GM21576 (cell line): ENCODE data around the gene MMP25.

Source experiments
- ATAC-seq: cut with Tn5 transposase; IDR thresholded peaks from one replicate; pipeline ENCODE4 v1.9.1; 2021; ENCODE audit warnings: mild to moderate bottlenecking, moderate library complexity; ENCODE audit not compliant: unreplicated experiment

The MMP25 gene

DNA sequence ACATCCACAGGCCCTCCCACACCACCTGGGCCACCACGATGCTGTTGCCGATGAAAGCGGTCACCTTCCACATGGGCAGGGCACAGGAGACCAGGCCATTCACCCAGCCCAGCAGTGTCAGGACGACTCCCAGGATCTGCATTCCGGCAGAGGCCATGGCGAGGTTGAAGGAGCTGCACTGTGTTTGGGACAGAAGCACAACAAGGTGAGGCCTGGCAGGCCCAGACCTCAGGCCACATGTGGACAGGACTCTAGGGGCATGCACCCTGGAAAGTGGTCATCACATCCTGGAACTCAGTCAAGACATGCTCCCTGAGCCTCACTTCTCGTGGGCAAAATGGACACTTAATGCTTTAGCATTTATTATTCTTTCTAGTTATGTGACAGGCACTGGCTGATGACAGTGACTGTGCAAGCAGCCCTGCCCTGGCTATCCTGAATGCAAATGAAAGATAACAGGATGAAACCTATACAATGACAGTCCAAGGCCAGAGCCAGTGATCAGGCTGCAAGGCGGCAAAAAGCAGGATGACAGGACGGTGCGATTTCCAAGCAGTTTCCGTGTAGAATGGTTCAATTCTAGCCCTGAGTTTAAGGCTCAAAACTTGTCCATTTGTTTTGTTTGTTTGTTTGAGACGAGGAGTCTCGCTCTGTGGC is 30.4 kb upstream of the MMP25 start:
- ATAC-seq, result no peak

- ATAC-seq, result no peak
Observed at GRCh38 chr16:3017344-3017743, 29.0 kb upstream of the MMP25 start.

DNA sequence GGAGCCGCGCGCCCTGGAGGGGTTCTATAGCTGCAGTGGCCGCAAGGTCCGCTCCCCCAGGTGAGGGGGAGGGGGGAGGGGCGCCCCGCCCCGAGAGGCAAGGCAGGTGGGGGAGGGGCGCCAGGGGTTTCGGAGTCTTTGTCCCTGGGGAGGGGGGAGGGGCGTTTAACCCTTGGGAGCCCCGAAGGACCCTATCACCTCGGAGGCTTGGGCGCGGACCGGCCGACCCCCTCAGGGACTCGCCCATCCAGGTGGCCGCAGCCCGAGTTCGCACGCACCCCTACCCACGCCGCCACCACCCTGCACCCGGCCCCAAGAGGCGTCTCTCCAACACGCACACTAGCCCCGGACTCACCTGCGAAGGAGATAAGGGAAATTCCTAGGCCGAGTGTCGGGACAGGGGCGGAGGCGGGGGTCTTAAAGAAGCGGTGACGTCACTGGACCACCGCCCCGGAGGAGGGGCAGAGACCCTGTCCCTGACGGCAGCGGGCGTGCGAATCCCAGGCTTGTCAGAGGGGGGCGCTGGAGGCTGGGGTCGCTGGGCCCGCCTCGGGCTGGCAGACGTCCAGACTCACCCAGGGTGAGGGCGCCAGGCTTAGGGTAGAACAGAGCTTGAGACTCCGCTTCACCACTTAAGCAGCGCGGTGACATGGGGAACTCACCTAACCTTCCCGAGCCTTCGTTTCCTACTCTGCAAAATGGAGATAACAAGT is 28.4 kb upstream of the MMP25 start, which contains the start of gene CLDN6:
Gene CLDN6, minus strand, starts transcription at position 390 of the 713 bp plus-strand sequence. CDS start 2,162 bp downstream, outside the sequence.
- ATAC-seq, result no peak

DNA sequence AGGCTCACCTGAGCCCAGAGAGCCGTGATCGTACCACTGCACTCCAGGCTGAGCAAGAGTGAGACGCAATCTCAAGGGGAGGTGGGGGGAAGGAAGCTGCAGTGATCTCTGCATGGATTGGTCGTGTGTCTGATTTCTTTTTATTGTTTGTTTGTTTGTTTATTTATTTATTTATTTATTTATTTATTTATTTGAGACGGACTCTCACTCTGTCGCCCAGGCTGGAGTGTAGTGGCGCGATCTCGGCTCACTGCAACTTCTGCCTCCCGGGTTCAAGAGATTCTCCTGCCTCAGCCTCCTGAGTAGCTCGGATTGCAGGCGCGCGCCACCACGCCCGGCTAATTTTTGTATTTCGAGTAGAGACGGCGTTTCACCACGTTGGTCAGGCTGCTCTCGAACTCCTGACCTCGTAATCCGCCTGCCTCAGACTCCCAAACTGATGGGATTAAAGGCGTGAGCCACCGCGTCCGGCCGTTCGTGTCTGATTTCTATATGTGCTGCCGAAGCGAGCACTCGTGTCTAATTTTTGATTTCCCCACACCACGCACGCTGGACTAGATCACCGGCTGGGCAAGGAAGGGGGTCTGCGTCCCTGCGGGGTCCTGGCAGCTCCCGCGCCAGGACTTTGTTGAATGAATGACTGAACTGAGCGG is 26.6 kb upstream of the MMP25 start:
- no peak for ATAC-seq

- ATAC-seq, result no peak
Observed at GRCh38 chr16:3020247-3020603, 26.1 kb upstream of the MMP25 start, which contains the start of gene TNFRSF12A. TSS of gene TNFRSF12A (plus strand) at chr16:3020368. CDS start at chr16:3020398, 30 bp downstream.

- ATAC-seq, result no peak
Observed at GRCh38 chr16:3020604-3021448, 25.5 kb upstream of the MMP25 start.

DNA sequence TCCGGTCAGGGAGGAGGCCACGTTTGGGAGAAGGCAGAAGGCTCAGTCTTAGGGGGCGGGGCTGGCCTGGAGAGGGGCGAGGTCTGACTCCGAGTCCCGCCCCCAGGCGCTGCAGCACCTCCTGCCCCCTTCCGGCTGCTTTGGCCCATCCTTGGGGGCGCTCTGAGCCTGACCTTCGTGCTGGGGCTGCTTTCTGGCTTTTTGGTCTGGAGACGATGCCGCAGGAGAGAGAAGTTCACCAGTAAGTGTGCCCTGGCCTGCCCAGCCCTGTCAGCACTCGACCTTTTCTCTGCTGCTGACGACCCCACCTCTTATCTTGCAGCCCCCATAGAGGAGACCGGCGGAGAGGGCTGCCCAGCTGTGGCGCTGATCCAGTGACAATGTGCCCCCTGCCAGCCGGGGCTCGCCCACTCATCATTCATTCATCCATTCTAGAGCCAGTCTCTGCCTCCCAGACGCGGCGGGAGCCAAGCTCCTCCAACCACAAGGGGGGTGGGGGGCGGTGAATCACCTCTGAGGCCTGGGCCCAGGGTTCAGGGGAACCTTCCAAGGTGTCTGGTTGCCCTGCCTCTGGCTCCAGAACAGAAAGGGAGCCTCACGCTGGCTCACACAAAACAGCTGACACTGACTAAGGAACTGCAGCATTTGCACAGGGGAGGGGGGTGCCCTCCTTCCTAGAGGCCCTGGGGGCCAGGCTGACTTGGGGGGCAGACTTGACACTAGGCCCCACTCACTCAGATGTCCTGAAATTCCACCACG is 24.7 kb upstream of the MMP25 start:
- no peak for ATAC-seq

DNA sequence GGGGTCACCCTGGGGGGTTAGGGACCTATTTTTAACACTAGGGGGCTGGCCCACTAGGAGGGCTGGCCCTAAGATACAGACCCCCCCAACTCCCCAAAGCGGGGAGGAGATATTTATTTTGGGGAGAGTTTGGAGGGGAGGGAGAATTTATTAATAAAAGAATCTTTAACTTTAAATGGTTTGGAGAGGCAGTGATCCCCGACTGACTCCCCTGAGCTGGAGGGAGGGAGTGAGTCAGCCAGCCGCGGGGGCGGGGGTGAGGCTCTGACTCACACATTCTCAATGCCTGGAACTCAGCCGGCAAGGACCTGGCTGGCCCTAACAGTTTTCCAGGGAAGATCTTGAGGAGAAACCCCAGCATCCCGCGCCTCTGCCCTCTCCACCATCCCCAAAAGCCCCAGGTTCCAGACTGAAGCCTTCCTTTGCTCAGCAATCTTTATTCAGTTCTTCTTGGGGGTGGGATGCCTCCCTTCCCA is 24.1 kb upstream of the MMP25 start:
- no peak for ATAC-seq

- no peak for ATAC-seq
Observed at GRCh38 chr16:3022684-3023414, 23.5 kb upstream of the MMP25 start.

DNA sequence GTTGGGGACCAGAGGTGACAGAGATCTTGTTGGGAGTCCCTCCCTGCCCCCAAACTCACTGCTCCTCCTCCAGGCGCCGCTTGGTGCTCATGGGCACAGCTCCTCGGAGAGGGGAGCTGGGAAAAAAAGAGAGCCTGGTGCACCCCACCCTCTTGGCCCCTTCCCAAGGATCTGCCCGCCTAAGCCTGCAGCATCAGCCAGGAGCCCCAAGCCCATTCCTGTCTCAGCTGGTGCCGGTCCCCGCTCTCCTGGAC is 23.0 kb upstream of the MMP25 start:
- ATAC-seq, result no peak

DNA sequence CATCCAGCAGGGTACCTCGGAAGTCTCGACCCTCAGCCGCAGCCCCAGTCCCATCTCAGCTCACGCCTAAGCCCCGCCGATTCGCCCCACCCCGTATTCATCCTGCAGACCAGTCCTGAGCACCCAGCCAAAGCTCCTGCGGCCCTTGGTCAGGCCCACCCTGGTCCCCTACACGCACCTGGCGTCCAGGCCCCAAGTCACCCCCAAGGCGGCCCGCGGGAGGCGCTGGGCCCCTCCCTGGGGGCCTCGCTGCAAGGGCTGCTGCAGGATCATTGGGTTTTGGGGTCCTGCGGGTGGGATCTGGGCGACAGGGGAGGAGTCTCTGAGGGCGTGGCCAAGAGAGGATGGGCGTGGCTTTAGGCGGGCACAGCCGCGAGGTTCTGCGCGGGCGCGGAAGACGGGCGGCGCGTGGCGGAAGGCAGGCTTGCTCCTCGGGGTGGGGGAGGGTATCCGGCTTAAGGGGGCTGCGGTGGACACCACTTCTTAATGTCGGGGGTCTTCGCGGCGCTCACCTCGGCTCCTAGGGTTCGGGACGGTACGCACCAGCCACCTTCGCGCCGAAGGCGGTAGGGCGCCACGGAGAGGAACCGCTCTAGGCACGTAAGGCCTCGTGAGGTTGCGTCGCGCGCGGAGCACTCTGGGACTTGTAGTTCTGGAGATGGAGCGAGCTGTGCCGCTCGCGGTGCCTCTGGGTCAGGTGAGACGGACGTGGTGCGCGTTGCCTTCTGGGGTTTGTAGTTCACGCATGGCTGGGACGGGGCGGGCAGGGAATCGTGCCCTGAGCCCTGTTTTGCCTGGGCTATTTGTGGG is 22.5 kb upstream of the MMP25 start, which contains the start of the genes HCFC1R1 and THOC6:
Gene HCFC1R1, minus strand, starts transcription at position 274 of the 810 bp plus-strand sequence. Its CDS starts 1 bp downstream, at position 273.
Gene THOC6, plus strand, starts transcription at position 367 of the 810 bp plus-strand sequence. Its CDS starts 292 bp downstream, at position 659.
- peak; percentile 71 for ATAC-seq

- no peak for ATAC-seq
Observed at GRCh38 chr16:3025032-3026002, 21.0 kb upstream of the MMP25 start.

DNA sequence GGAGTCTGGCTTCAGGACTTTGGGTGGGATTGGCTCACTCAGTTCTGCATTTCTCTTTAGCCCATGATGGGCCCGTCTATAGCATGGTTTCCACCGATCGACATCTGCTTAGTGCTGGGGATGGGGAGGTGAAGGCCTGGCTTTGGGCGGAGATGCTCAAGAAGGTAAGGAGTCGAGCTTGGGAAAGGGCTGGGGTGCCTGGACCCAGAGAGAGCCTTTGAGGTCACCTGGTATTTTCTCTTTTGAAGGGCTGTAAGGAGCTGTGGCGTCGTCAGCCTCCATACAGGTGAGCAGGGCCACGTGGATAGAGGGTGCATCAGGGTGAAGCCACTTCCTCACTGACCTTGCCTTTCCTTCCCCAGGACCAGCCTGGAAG is 20.4 kb upstream of the MMP25 start:
- ATAC-seq, result no peak

DNA sequence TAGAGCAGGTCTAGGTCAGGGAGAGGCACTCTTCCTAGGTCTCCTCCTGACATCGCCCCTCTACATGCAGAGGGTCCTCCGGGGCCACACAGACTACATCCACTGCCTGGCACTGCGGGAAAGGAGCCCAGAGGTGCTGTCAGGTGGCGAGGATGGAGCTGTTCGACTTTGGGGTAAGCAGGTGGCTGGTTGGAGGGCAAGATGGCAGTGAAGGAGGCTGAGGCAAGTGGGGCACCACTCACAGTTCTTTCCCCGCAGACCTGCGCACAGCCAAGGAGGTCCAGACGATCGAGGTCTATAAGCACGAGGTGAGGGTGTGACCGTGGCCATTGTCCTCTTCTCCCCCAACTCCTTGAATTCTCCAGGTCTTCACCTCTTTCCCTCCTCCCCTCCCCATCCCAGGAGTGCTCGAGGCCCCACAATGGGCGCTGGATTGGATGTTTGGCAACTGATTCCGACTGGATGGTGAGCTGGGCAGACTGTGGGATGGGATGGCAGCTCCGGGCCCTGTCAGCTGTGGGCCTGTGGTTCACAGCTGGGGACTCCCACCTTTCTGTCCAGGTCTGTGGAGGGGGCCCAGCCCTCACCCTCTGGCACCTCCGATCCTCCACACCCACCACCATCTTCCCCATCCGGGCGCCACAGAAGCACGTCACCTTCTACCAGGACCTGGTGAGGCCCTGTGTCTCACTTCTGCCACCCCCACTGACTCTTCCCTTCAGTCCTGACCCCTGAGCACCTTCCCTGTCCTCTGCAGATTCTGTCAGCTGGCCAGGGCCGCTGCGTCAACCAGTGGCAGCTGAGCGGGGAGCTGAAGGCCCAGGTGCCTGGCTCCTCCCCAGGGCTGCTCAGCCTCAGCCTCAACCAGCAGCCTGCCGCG is 19.5 kb upstream of the MMP25 start:
- no peak for ATAC-seq

DNA sequence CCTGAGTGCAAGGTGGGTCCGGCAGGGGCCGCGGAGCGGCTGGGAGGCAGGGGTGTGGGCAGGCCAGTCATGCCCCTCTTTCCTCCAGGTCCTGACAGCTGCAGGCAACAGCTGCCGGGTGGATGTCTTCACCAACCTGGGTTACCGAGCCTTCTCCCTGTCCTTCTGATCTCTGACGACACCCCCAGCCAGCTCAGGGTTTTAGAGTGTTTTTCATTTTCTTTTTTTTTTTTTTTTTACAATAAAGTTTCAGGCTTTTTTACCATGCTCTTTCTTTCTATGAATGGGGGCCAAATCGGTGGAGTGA is 18.9 kb upstream of the MMP25 start:
- no peak for ATAC-seq

DNA sequence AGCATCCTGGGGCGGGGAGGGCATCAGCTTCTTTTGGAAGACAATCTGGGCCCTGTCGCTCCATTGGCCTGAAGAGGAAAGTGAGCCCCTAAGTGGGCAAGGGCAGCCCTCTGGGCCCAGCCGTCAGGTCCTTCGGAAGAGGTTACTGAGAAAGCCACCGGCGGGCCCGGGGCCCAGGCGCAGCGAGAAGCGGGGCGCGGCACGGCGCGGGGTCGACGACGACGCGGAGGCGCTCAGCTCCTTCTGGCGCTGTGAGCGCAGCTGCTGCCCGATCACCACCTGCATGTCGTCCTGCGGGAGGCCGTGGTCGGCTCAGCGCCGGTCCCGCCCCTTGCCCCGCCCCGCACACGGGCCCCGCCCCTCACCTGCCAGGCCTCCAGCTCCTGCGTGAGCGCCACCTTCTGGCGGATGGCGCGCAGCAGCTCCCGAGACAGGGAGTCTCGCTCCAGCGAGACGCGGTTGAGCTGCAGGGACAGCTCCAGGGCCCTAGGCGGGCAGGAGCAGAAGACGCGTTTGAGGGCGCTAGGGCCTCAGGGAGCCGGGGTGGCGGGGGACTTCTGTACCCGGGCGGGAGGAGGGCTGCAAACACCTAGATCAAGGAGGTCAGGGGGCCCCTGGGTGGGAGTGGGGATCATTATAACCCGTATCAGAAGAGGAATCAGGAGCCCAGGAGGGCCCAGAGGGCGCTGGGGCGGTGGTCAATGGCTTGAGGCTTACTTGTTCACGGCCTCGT is 18.2 kb upstream of the MMP25 start:
- ATAC-seq, result no peak
